GM12892 (cell line): ENCODE data around the gene NAV2.

Experiments used
- DNase-seq: peaks from one replicate; pipeline ENCODE4 v3.0.0; 2011; ENCODE audit not compliant: insufficient read length
- FAIRE-seq: peaks from 2 replicates; lab custom pipeline; 2011; peaks lifted over from hg19 to GRCh38; lab: Jason Lieb, UNC
- POLR2A ChIP-seq: IDR thresholded peaks from 2 replicates; pipeline ENCODE4 v1.6.1; 2011; ENCODE audit warnings: low read depth, low read length, control low read depth
- POLR2AphosphoS5 ChIP-seq: IDR thresholded peaks from 2 replicates; pipeline ENCODE4 v1.6.1; 2011; ENCODE audit warnings: low read depth, low read length, control low read depth
- TAF1 ChIP-seq: IDR thresholded peaks from 2 replicates; pipeline ENCODE4 v1.6.1; 2011; ENCODE audit warnings: low read depth, mild to moderate bottlenecking, control low read depth, low read length, borderline replicate concordance

NAV2 gene

DNA sequence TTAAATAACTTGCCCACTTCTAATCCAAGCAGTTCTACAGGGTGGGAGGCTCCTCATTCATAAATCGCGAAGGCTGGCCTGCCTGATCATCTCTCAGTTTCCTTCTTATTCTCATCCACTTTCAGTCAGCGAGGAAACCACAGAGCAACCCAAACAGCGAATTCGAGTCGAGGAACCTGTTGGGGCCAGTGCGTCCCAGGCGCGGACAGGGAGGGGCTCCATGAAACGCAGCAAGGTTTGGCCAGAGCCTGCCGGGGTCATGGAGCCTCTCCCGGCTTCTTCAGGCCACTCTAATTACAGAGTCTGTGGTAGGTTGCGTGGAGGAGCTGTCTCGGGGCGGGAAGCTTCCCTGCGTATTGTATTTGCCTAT, 741 bp upstream of the NAV2 start:
- DNase-seq (no peak), FAIRE-seq (no peak)
- TF ChIP-seq POLR2AphosphoS5 (no peak), TAF1 (no peak)

DNA sequence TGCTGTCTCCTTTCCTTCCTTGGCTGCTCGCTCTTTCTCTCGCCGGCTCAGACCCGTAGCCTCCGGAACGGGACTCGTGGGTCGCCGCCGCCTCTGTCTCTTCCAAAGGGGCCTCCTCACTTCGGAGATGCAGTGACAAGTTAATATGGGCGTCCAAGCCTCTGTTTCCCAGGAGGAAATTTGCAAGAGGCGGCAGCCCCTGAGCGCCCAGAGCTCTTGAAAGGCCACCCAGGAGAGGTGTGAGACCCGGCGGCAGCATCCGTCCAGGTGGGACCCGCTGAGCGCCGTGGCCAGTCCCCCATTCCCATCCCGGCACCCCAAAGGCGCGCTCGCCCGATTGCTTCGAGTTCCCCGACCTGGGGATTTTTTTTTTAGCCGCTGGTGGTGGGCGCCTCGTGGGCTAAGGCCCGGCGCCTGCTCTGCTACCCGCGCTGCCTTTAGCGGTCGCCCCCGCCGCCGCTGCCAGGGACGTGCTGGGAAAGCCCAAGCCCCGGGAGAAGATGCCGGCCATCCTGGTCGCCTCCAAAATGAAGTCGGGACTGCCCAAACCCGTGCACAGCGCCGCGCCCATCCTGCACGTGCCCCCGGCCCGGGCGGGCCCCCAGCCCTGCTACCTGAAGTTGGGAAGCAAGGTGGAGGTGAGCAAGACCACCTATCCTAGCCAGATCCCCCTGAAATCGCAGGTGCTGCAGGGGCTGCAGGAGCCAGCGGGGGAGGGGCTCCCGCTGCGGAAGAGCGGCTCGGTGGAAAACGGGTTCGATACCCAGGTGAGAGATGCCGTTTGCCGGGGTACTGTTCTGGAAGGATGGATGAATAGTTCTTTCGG, 772 bp downstream of the NAV2 start:
- TF ChIP-seq POLR2A (no peak), POLR2AphosphoS5 (no peak), TAF1 (no peak)
- DNase-seq: peak; percentile 13
- FAIRE-seq: no peak

DNA sequence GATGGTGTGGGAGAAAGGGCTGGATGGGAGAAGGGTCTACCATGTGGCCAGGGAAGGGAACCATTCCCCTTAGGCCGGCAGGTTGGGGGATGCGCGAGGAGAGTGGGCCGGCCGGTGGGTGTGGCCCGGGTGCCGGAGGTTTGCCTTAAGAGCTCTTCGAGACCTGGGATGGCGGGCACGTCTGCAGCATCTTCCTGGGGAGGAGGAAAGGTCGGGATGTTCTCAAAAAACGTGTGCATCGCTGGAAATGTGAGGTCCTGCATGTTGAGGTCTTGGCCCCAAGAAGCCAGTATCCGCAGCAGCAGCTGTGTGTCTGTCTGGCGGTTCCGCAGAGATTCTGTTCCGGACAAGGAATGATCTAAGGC, 1.4 kb downstream of the NAV2 start:
- TF ChIP-seq POLR2AphosphoS5: no peak
- TF ChIP-seq POLR2A: no peak
- no peak for TF ChIP-seq TAF1
- DNase-seq: no peak
- FAIRE-seq: no peak

DNA sequence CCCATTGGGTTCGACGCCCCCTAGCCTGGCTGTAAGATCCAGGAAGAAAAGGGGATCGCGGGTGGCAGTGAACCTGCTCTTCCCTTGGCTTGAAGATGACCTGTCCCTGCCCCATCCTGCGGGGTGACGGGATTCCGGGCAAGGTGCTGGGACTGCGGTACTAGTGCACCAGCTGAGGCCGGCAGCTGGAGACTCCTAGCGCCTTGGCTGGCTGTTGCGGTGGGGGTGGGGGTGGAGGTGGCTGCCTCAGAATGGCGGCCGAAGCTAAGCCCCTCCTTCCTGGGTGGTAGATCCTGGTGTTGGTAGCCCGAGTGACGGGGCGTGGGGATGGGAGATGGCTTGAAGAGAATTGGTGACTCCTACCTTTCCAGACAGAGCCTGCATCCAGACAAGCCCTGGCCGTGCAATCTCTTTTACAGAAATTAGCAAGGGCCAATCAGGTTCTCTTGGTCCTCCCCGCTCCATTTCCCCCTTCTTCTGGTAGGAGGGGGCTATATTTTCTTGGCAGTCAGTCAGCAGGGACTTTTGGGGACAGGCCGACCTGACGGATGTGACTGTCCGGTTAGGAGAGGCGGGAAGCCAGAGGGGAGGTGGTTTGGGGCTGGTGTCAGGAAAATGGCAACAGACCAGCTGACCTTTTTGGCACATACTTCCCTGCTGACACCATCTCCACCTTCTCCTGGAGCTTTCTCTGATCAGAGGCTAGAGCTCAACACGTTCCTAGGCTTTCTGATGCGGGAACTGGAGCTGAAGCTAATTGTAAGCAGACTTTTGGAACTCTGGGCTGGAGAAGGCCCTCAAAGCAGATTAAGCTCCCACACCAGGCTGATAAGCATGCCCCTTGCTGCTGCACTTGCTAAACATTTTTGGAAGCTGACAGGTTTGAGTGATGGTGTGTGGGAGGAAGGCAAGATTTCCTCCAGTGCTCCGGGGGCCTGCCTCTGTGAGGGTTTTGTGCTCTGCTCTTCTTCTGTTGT, 2.0 kb downstream of the NAV2 start:
- DNase-seq (no peak), FAIRE-seq (no peak)
- TF ChIP-seq POLR2A (no peak), TAF1 (no peak), POLR2AphosphoS5 (no peak)

DNA sequence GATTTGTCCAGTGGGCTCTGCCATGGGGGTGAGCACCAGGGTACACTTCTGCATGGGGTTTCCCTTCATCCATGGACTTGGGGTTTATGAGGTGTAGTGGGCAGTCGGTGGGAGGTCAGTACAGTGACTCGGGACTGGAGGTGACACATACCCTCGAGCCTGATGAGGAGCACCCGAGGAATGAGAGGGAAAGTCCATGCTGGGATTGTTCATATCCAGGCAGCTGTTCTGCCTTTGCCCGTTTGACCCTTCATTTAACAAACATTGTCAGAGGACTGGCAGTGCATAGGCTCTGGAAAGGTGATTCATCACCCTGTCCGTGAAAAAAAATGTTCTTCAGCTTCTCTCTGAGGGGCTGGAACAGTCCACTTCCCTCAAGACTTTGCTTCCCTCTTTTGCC, 2.7 kb downstream of the NAV2 start:
- no peak for DNase-seq
- no peak for TF ChIP-seq POLR2AphosphoS5
- FAIRE-seq: no peak

DNA sequence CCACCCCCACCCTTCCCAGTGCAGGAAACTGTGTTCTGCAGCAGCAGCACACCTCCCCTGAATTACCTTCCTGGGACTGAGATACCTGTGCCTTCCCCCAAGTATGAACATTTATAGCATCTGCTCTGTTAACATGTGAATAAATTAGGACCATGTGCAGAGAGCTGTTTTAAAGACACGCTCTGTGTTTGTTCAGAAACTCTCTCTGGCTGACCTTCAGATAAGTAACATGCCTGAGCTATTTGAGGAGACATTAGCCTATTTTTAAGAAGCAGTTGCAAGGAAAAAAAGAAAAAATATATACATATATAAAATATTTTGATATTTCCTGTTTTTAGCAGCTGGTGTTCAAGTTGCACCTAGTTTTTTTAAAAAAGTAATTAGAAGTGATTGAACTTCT, 5.4 kb downstream of the NAV2 start:
- no peak for DNase-seq
- FAIRE-seq: no peak
- no peak for TF ChIP-seq POLR2AphosphoS5
- no peak for TF ChIP-seq TAF1
- TF ChIP-seq POLR2A: no peak

DNA sequence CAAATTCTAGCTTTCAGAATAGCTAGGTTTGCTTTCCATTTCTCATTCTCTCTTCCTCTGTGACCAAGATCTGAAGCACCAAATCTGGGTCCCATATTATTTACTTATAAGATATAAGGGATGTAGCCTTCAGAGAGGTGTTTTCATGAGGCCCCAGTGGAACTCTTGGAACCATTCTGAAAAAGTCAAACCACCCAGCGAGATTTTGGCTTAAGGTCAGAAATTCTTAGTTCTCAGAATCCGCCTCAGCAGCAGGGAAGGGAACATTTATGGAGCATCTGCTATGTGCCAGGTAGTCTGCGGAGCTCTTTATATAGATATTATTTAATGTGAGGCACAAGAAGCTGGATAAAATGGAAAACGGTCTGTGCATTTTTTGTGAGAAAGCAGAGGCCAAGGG, 6.3 kb downstream of the NAV2 start:
- TF ChIP-seq POLR2AphosphoS5: no peak
- TF ChIP-seq POLR2A: no peak
- TF ChIP-seq TAF1: no peak
- FAIRE-seq: no peak

DNA sequence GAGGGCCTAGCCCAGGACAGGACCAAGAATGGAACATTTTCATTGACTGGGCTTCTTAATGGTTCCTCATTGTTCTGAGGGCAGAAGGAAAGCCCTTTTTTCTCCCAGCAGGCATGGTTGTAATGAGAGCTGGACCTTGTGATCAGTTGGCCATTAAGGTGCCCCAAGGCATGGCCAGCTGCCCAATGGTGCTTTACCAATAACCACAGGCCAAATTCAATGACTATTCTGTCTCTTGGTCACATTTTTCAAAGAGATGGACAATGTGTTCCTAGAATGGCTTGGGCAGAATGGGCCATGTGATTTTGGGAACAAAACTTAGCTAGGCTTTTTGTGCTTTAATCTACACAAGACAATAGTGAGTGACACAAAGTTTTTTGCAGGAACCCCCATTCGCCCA, 7.3 kb downstream of the NAV2 start:
- FAIRE-seq: no peak
- DNase-seq: no peak
- TF ChIP-seq POLR2A: no peak
- no peak for TF ChIP-seq TAF1
- no peak for TF ChIP-seq POLR2AphosphoS5

More for the DNA sequence above, 6.3 kb downstream of the NAV2 start:
- no peak for DNase-seq

DNA sequence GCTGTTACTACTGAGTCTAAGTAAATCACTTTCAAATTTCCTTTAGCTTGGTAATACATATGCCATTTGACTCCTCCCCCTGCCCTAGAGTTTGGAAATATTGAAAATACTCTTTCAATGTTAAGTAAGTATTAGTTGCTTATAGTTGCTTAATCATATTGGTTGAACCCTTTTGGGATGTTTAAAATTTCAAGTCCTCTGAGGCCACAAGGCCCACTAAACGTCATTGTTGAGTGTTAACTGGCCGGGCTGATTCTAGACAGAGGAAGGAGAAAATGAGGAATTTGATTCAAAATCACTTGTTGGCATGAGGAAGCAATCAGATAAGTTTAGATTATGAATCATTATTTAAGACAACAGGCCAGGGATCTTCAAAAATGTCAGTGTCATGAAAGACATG, 8.5 kb downstream of the NAV2 start:
- DNase-seq: no peak
- no peak for FAIRE-seq

DNA sequence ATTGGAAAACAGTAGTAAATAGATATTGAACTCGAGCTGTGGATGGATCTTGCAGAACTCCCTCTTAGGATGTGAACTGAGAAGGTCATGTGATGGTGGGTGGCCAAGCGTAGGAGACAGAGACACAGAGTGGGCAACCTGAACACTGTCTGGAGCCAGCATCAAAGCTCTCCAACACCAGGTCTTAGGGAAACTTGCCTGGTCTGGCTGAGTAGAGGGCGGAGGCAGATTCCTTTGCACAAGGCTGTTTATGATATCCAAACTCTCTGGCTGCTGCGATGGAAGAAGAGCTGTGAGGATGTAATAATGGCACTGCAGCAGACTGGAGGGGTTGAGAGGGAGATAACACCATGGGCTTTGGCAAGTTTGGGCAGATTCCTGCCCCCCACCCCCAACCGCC, 10.1 kb downstream of the NAV2 start:
- no peak for FAIRE-seq

More for the DNA sequence above, 8.5 kb downstream of the NAV2 start:
- TF ChIP-seq POLR2AphosphoS5: no peak
- no peak for TF ChIP-seq TAF1
- no peak for TF ChIP-seq POLR2A

DNA sequence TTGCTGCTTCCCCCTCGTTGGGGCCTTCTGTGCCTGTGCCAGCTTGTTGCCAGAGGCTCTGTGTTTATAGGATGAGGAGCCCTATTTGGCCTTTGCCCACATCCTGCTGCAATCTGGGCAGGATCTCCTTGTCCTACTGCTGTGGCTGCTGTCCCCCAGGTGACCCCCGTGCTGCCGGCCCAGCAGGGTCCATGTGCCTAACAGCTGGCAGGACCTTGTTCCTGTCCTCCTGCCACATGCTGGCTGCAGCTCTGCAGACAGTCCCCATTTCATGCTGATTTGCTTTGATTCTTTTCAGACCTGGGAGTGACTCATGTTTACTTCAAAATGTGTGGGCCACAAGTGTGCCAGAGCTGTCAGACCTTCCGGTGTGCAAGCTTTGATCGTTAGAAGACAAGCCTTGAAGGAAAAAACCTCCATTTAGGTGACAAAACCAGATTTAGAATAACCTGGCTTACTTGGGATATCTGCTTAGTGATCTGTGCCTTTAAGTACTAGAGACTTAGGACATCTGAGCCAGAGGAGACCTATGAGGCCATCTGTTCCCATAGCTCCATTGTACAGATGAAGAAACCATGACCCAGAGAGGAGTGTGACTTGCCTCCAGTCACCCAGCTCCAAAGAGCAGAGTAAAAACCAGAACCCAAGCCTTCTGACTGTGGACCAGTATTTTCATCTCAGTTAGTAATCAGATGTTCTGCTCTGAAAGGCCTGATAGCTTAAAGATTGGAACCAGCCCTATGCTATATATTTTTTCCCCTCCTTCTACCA, 11.1 kb downstream of the NAV2 start:
- FAIRE-seq (no peak), DNase-seq (no peak)
- TF ChIP-seq POLR2AphosphoS5: no peak
- TF ChIP-seq POLR2A: no peak
- TF ChIP-seq TAF1: no peak

More for the DNA sequence above, 10.1 kb downstream of the NAV2 start:
- DNase-seq: no peak
- no peak for TF ChIP-seq POLR2AphosphoS5
- no peak for TF ChIP-seq TAF1
- no peak for TF ChIP-seq POLR2A
